DND-41 (cell line): ENCODE data around the gene MAN1A1.

Source experiments
- ATAC-seq: fragments of 200-7000 bp; cut with Tn5 transposase; 3 replicates; pipeline ENCODE4 v1.9.1; 2021; ENCODE audit warnings: low read depth; ENCODE audit not compliant: insufficient read depth
- DNase-seq: peaks from one replicate; pipeline ENCODE4 v3.0.0-alpha.2; 2020
- H2AFZ ChIP-seq: 2 replicates; pipeline ENCODE4 v1.6.0; 2012; ENCODE audit warnings: low read depth, low read length
- H3K27ac ChIP-seq: 2 replicates; pipeline ENCODE4 v1.5.1; 2012; ENCODE audit warnings: low read length, inconsistent platforms
- H3K27me3 ChIP-seq: fragments of 200-600 bp; sonication (generic); 2 replicates; pipeline ENCODE4 v1.6.0; 2012; ENCODE audit warnings: low read length, mild to moderate bottlenecking, inconsistent platforms; ENCODE audit not compliant: insufficient read depth, poor library complexity
- H3K36me3 ChIP-seq: 2 replicates; pipeline ENCODE4 v1.5.1; 2012; ENCODE audit warnings: low read length, inconsistent platforms; ENCODE audit not compliant: insufficient read depth
- H3K4me1 ChIP-seq: 2 replicates; pipeline ENCODE4 v1.5.1; 2012; ENCODE audit warnings: mild to moderate bottlenecking, low read length; ENCODE audit not compliant: insufficient read depth
- H3K4me2 ChIP-seq: 2 replicates; pipeline ENCODE4 v1.6.0; 2012; ENCODE audit warnings: mild to moderate bottlenecking, moderate library complexity, low read length, inconsistent platforms; ENCODE audit not compliant: insufficient read depth
- H3K4me3 ChIP-seq, 2 experiments: fragments of 200-600 bp in 1 of 2; shearing (Covaris generic) in 1 of 2; 2 replicates each; pipeline ENCODE4 v1.5.1; 2012 to 2016; ENCODE audit warnings: inconsistent platforms in 2 of 2, low read length in 2 of 2, mild to moderate bottlenecking in 2 of 2, low read depth in 1 of 2, moderate library complexity in 1 of 2
- H3K79me2 ChIP-seq: 2 replicates; pipeline ENCODE4 v1.6.0; 2012; ENCODE audit warnings: low read length, inconsistent platforms; ENCODE audit not compliant: insufficient read depth
- H3K9ac ChIP-seq: 2 replicates; pipeline ENCODE4 v1.6.0; 2012; ENCODE audit warnings: low read depth, mild to moderate bottlenecking, inconsistent platforms, low read length, moderate library complexity
- H3K9me3 ChIP-seq: 2 replicates; pipeline ENCODE4 v1.5.1; 2012; ENCODE audit warnings: low read length, moderate library complexity, mild to moderate bottlenecking, inconsistent platforms; ENCODE audit not compliant: insufficient read depth, severe bottlenecking
- H4K20me1 ChIP-seq: 2 replicates; pipeline ENCODE4 v1.6.0; 2012; ENCODE audit warnings: low read length; ENCODE audit not compliant: insufficient read depth
- CTCF ChIP-seq: IDR thresholded peaks from 2 replicates; pipeline ENCODE4 v1.5.1; 2012; ENCODE audit warnings: borderline replicate concordance, low read length, moderate library complexity, mild to moderate bottlenecking; ENCODE audit not compliant: poor library complexity, severe bottlenecking; ENCODE audit errors: extremely low read depth
- EZH2 ChIP-seq: IDR thresholded peaks from 3 replicates; pipeline ENCODE4 v1.6.1; 2012; ENCODE audit warnings: borderline replicate concordance, low read depth, mild to moderate bottlenecking, moderate library complexity, low read length, inconsistent platforms; ENCODE audit not compliant: severe bottlenecking

MAN1A1 gene

GRCh38 chr6:119349361-119350201, at the start of gene MAN1A1:
Gene MAN1A1 (minus strand): TSS chr6:119349761. CDS start chr6:119349065, 696 bp downstream.
- peak within 1 kb of the TSS; percentile 74 for H3K27ac ChIP-seq
- peak within 1 kb of the TSS; percentile 83 to 92 for H3K4me3 ChIP-seq
- peaks cover 17% of the 10 kb centered on the region for H4K20me1 ChIP-seq
- H2AFZ ChIP-seq, result peak within 1 kb of the TSS; percentile 80
- peaks cover 44% of the 10 kb centered on the region for H3K27me3 ChIP-seq
- TF ChIP-seq EZH2, result no peak
- TF ChIP-seq CTCF, result peak; percentile 23
- H3K4me1 ChIP-seq, result peaks cover 75% of the 10 kb centered on the region
- H3K4me2 ChIP-seq, result peak within 1 kb of the TSS; percentile 99
- H3K9ac ChIP-seq, result peak within 1 kb of the TSS; percentile 80
- no peaks in the 10 kb centered on the region for H3K9me3 ChIP-seq
- H3K79me2 ChIP-seq, result peaks cover 46% of the 10 kb centered on the region
- DNase-seq (peak; percentile 86), ATAC-seq (peak; percentile 94)
- peaks cover 4% of the 10 kb centered on the region; the same call in 1 of the 2 replicates for H3K36me3 ChIP-seq

- no peak overlapping the region for H3K4me3 ChIP-seq
- no peak overlapping the region for H3K9ac ChIP-seq
- no peaks in the 10 kb centered on the region; the same call in 1 of the 2 replicates for H3K4me1 ChIP-seq
- no peaks in the 10 kb centered on the region for H4K20me1 ChIP-seq
- H3K27ac ChIP-seq, result no peak overlapping the region
- no peak for DNase-seq
- H3K9me3 ChIP-seq, result no peaks in the 10 kb centered on the region
- no peaks in the 10 kb centered on the region for H3K79me2 ChIP-seq
- no peak for ATAC-seq
- H3K36me3 ChIP-seq, result no peaks in the 10 kb centered on the region
- H3K4me2 ChIP-seq, result no peak overlapping the region
- H2AFZ ChIP-seq, result no peak overlapping the region
- no peaks in the 10 kb centered on the region for H3K27me3 ChIP-seq
- no peak for TF ChIP-seq EZH2
These were observed 45.6 kb upstream of the MAN1A1 start for GRCh38 chr6:119395192-119395591.

GRCh38 chr6:119390247-119390793, 40.8 kb upstream of the MAN1A1 start:
- Histone ChIP-seq H4K20me1 (no peaks in the 10 kb centered on the region), H3K4me2 (no peak overlapping the region), H3K27ac (no peak overlapping the region), H3K36me3 (no peaks in the 10 kb centered on the region), H3K9ac (no peak overlapping the region), H3K27me3 (no peaks in the 10 kb centered on the region), H3K4me3 (no peak overlapping the region), H3K9me3 (no peaks in the 10 kb centered on the region), H3K79me2 (no peaks in the 10 kb centered on the region), H3K4me1 (no peaks in the 10 kb centered on the region; the same call in 1 of the 2 replicates), H2AFZ (no peak overlapping the region)
- DNase-seq, result no peak
- TF ChIP-seq EZH2 (no peak), CTCF (no peak)
- no peak for ATAC-seq

GRCh38 chr6:119385994-119386393, 36.4 kb upstream of the MAN1A1 start:
- H3K79me2 ChIP-seq, result no peaks in the 10 kb centered on the region
- no peak for TF ChIP-seq CTCF
- TF ChIP-seq EZH2, result no peak
- no peaks in the 10 kb centered on the region for H3K36me3 ChIP-seq
- no peak overlapping the region for H2AFZ ChIP-seq
- DNase-seq (no peak), ATAC-seq (no peak)
- no peaks in the 10 kb centered on the region for H3K27me3 ChIP-seq
- H3K9ac ChIP-seq, result no peak overlapping the region
- no peaks in the 10 kb centered on the region for H4K20me1 ChIP-seq
- no peak overlapping the region for H3K4me2 ChIP-seq
- H3K27ac ChIP-seq, result no peak overlapping the region
- H3K4me3 ChIP-seq, result no peak overlapping the region
- H3K4me1 ChIP-seq, result no peaks in the 10 kb centered on the region
- no peaks in the 10 kb centered on the region for H3K9me3 ChIP-seq
